PC-3 (cell line): ENCODE measurements around the gene MAP1S. TPM values are rescaled to one million over a fixed set of nuclear protein-coding genes. Genes with fewer than 3 reads are reported as not detected.

Source experiments
- ATAC-seq: fragments of 200-7000 bp; cut with Tn5 transposase; 2 replicates; pipeline ENCODE4 v1.9.1; 2020; ENCODE audit warnings: mild to moderate bottlenecking, moderate library complexity
- BruUV-seq: library from RNA; stranded (reverse); fragments of 400-500 nt; replicated peaks from 2 replicates; lab custom pipeline; 2021; lab: Mats Ljungman, UMichigan
- CTCF ChIA-PET: fragments of 300-600 bp; sonication (Branson Sonifier 250); formaldehyde crosslinking; loops from one replicate; lab custom pipeline; 2022; ENCODE audit warnings: antibody characterized with exemption; lab: Charles Lee
- POLR2A ChIA-PET: fragments of 300-600 bp; sonication (Branson Sonifier 250); formaldehyde crosslinking; loops from one replicate; lab custom pipeline; 2022; ENCODE audit warnings: antibody characterized with exemption; ENCODE audit not compliant: unreplicated experiment; lab: Charles Lee
- DNase-seq: peaks from one replicate; pipeline ENCODE4 v3.0.0-alpha.2; 2015
- H2AFZ ChIP-seq: fragments of 300-600 bp; sonication (generic); 2 replicates; pipeline ENCODE4 v1.6.0; 2016; ENCODE audit warnings: antibody characterized with exemption, low read length
- H3F3A ChIP-seq: fragments of 300-600 bp; sonication (generic); one replicate; pipeline ENCODE4 v1.6.0; 2017; ENCODE audit warnings: antibody characterized with exemption, low read length, control low read depth, mild to moderate bottlenecking; ENCODE audit not compliant: unreplicated experiment
- H3K27ac ChIP-seq: fragments of 300-600 bp; sonication (generic); 2 replicates; pipeline ENCODE4 v1.5.1; 2016; ENCODE audit warnings: mild to moderate bottlenecking, low read length
- H3K27me3 ChIP-seq: fragments of 300-600 bp; sonication (generic); 2 replicates; pipeline ENCODE4 v1.6.1; 2016; ENCODE audit warnings: low read length, mixed read lengths
- H3K36me3 ChIP-seq: fragments of 300-600 bp; sonication (generic); 2 replicates; pipeline ENCODE4 v1.6.1; 2016; ENCODE audit warnings: low read depth, mixed run types, low read length, mixed read lengths
- H3K4me1 ChIP-seq: fragments of 300-600 bp; sonication (generic); 2 replicates; pipeline ENCODE4 v1.5.1; 2016; ENCODE audit warnings: low read length; ENCODE audit not compliant: insufficient read depth
- H3K4me2 ChIP-seq: fragments of 300-600 bp; sonication (generic); 2 replicates; pipeline ENCODE4 v1.6.0; 2016; ENCODE audit warnings: low read length
- H3K4me3 ChIP-seq: fragments of 300-600 bp; sonication (generic); 2 replicates; pipeline ENCODE4 v1.5.1; 2016; ENCODE audit warnings: mild to moderate bottlenecking, low read length, mixed read lengths
- H3K79me2 ChIP-seq: fragments of 300-600 bp; sonication (generic); 2 replicates; pipeline ENCODE4 v1.6.1; 2017; ENCODE audit warnings: low read length, mixed read lengths
- H3K9ac ChIP-seq: fragments of 300-600 bp; sonication (generic); 2 replicates; pipeline ENCODE4 v1.6.0; 2016; ENCODE audit warnings: mild to moderate bottlenecking, low read length
- H3K9me2 ChIP-seq: fragments of 300-600 bp; sonication (generic); replicated peaks from 2 replicates; pipeline ENCODE4 v1.6.1; 2016; ENCODE audit warnings: mixed run types, low read length, mixed read lengths
- H3K9me3 ChIP-seq: fragments of 300-600 bp; sonication (generic); 2 replicates; pipeline ENCODE4 v1.6.1; 2016; ENCODE audit warnings: low read length, mixed read lengths
- H4K20me1 ChIP-seq: fragments of 300-600 bp; sonication (generic); 2 replicates; pipeline ENCODE4 v1.6.1; 2016; ENCODE audit warnings: low read length, mixed read lengths
- CTCF ChIP-seq: fragments of 300-600 bp; sonication (generic); conservative IDR thresholded peaks from 2 replicates; pipeline ENCODE4 v1.5.1; 2017; ENCODE audit warnings: antibody characterized with exemption, low read depth, mild to moderate bottlenecking, low read length
- EZH2 ChIP-seq: fragments of 300-600 bp; sonication (generic); IDR thresholded peaks from one replicate; pipeline ENCODE4 v1.6.1; 2017; ENCODE audit warnings: antibody characterized with exemption, mild to moderate bottlenecking, low read length; ENCODE audit not compliant: unreplicated experiment
- EZH2phosphoT487 ChIP-seq: fragments of 300-600 bp; sonication (generic); IDR thresholded peaks from 2 replicates; pipeline ENCODE4 v1.6.1; 2018; ENCODE audit warnings: mild to moderate bottlenecking, antibody characterized with exemption, low read length, borderline replicate concordance
- intact Hi-C: fragments of 100-400 bp; cut with micrococcal nuclease; formaldehyde crosslinking; loops from 2 replicates; pipeline ENCODE4 v1.9.0; 2023
- total RNA-seq: library from RNA; depleted of rRNA; stranded (reverse); fragments of >200 nt; gene quantifications from 2 replicates; pipeline ENCODE4 v1.2.3, GENCODE V29; 2014

Gene MAP1S
- total RNA-seq, 1 experiment from 2014 or later = 25.4 TPM

- BruUV-seq = no TSS peak
- DNase-seq (no peak), ATAC-seq (no peak)
- H4K20me1 ChIP-seq = no peaks in the 10 kb centered on the region
- no peak overlapping the region for H3K4me3 ChIP-seq
- H2AFZ ChIP-seq = no peak overlapping the region
- H3F3A ChIP-seq = no peaks in the 10 kb centered on the region
- intact Hi-C loops = no loop called here
- ChIA-PET CTCF (no interaction called here), POLR2A (no interaction called here)
- H3K9me2 ChIP-seq = no peaks in the 10 kb centered on the region
- peaks cover 35% of the 10 kb centered on the region for H3K27me3 ChIP-seq
- H3K27ac ChIP-seq = no peak overlapping the region
- H3K4me1 ChIP-seq = peaks cover 24% of the 10 kb centered on the region
- no peaks in the 10 kb centered on the region for H3K79me2 ChIP-seq
- H3K9me3 ChIP-seq = no peaks in the 10 kb centered on the region
- no peaks in the 10 kb centered on the region for H3K36me3 ChIP-seq
- no peak overlapping the region for H3K9ac ChIP-seq
- TF ChIP-seq EZH2 = no peak
- TF ChIP-seq EZH2phosphoT487 = no peak
- H3K4me2 ChIP-seq = no peak overlapping the region
Observed at GRCh38 chr19:17684256-17684655, 35.0 kb upstream of the MAP1S start.

GRCh38 chr19:17685451-17686022, 33.7 kb upstream of the MAP1S start:
- BruUV-seq = no TSS peak
- H3K27ac ChIP-seq = no peak overlapping the region
- no peak overlapping the region for H2AFZ ChIP-seq
- peaks cover 25% of the 10 kb centered on the region for H3K27me3 ChIP-seq
- 0 out of 2 replicates have a peak overlapping the region, but pooled peaks have one; percentile 85 for H3K4me2 ChIP-seq
- peaks cover 14% of the 10 kb centered on the region for H3K4me1 ChIP-seq
- H3K9ac ChIP-seq = no peak overlapping the region
- H3F3A ChIP-seq = no peaks in the 10 kb centered on the region
- H3K9me3 ChIP-seq = no peaks in the 10 kb centered on the region
- POLR2A ChIA-PET = no interaction called here
- H4K20me1 ChIP-seq = no peaks in the 10 kb centered on the region
- no peaks in the 10 kb centered on the region for H3K36me3 ChIP-seq
- H3K79me2 ChIP-seq = no peaks in the 10 kb centered on the region
- intact Hi-C loops = no loop called here
- H3K4me3 ChIP-seq = no peak overlapping the region
- CTCF ChIA-PET = no interaction called here
- DNase-seq (no peak), ATAC-seq (peak; percentile 8; the same call in 1 of the 2 replicates)
- TF ChIP-seq CTCF (no peak), EZH2 (no peak), EZH2phosphoT487 (no peak)
- H3K9me2 ChIP-seq = no peaks in the 10 kb centered on the region

GRCh38 chr19:17686023-17686521, 33.2 kb upstream of the MAP1S start:
- H3K4me3 ChIP-seq = peak overlapping the region; percentile 62
- no peaks in the 10 kb centered on the region for H3K9me2 ChIP-seq
- H3K79me2 ChIP-seq = no peaks in the 10 kb centered on the region
- no peaks in the 10 kb centered on the region for H3K36me3 ChIP-seq
- BruUV-seq = no TSS peak
- H4K20me1 ChIP-seq = no peaks in the 10 kb centered on the region
- no peak for TF ChIP-seq CTCF
- no peak for TF ChIP-seq EZH2
- TF ChIP-seq EZH2phosphoT487 = no peak
- H2AFZ ChIP-seq = 0 out of 2 replicates have a peak overlapping the region, but pooled peaks have one; percentile 53
- ChIA-PET CTCF (no interaction called here), POLR2A (no interaction called here)
- DNase-seq = no peak
- no peaks in the 10 kb centered on the region for H3F3A ChIP-seq
- peaks cover 25% of the 10 kb centered on the region for H3K27me3 ChIP-seq
- peak; percentile 21 for ATAC-seq
- no peak overlapping the region for H3K27ac ChIP-seq
- H3K4me1 ChIP-seq = peaks cover 14% of the 10 kb centered on the region
- peak overlapping the region; percentile 85 for H3K4me2 ChIP-seq
- intact Hi-C loops = no loop called here
- H3K9ac ChIP-seq = no peak overlapping the region
- no peaks in the 10 kb centered on the region for H3K9me3 ChIP-seq
